RWPE1 (cell line): ENCODE measurements around the gene PCNX2.

ENCODE experiments used
- CTCF ChIA-PET: fragments of 350-600 bp; sonication (Branson Sonifier 250); formaldehyde crosslinking; extraction: SDS; loops from one replicate; lab custom pipeline; 2021; lab: Yijun Ruan, JAX
- POLR2A ChIA-PET: fragments of 400-600 bp; formaldehyde crosslinking; extraction: SDS; loops from one replicate; lab custom pipeline; 2020; ENCODE audit warnings: antibody characterized with exemption; ENCODE audit not compliant: low non-redundant PET; lab: Yijun Ruan, JAX
- DNase-seq: peaks from one replicate; pipeline ENCODE4 v3.0.0; 2012; ENCODE audit warnings: low spot score
- H3K27ac ChIP-seq: fragments of 450-650 bp; 2 replicates; pipeline ENCODE4 v1.5.1; 2017
- CTCF ChIP-seq: fragments of 450-650 bp; conservative IDR thresholded peaks from 2 replicates; pipeline ENCODE4 v1.5.1; 2017; ENCODE audit warnings: low read depth, mild to moderate bottlenecking

Gene PCNX2

GRCh38 chr1:233295237-233295974 is at the start of gene PCNX2:
Gene PCNX2 (minus strand): TSS chr1:233295725. CDS start chr1:233295478, 247 bp downstream.
- ChIA-PET POLR2A (no interaction called here), CTCF (interaction anchor here (0.5 to 1.7 kb wide), 2 partner anchors 10 to 70 kb away, joined by 4 to 5 read pairs; no protein-coding TSS in a partner anchor)
- TF ChIP-seq CTCF: no peak
- peak within 1 kb of the TSS; percentile 88 for H3K27ac ChIP-seq
- DNase-seq: peak; percentile 86

- ChIA-PET CTCF (no interaction called here), POLR2A (no interaction called here)
- no peak for TF ChIP-seq CTCF
- no peak overlapping the region for H3K27ac ChIP-seq
- no peak for DNase-seq
Observed at GRCh38 chr1:233343262-233343661, 47.7 kb upstream of the PCNX2 start.

GRCh38 chr1:233342086-233342485 is 46.6 kb upstream of the PCNX2 start:
- no peak for DNase-seq
- ChIA-PET CTCF (interaction anchor here (0.6 kb wide), 1 partner anchor 10 kb away, joined by 3 read pairs; no protein-coding TSS in a partner anchor), POLR2A (no interaction called here)
- no peak for TF ChIP-seq CTCF
- no peak overlapping the region for H3K27ac ChIP-seq

- ChIA-PET CTCF (no interaction called here), POLR2A (no interaction called here)
- DNase-seq: no peak
- no peak overlapping the region for H3K27ac ChIP-seq
- TF ChIP-seq CTCF: no peak
Observed at GRCh38 chr1:233340966-233341516, 45.5 kb upstream of the PCNX2 start.

- TF ChIP-seq CTCF: no peak
- H3K27ac ChIP-seq: no peak overlapping the region
- ChIA-PET POLR2A (no interaction called here), CTCF (no interaction called here)
- DNase-seq: no peak
Observed at GRCh38 chr1:233340031-233340555, 44.6 kb upstream of the PCNX2 start.

GRCh38 chr1:233338102-233338501 is 42.6 kb upstream of the PCNX2 start:
- CTCF ChIA-PET: no interaction called here

More at GRCh38 chr1:233338102-233338501, 42.6 kb upstream of the PCNX2 start:
- POLR2A ChIA-PET: no interaction called here
- DNase-seq: no peak
- no peak for TF ChIP-seq CTCF
- no peak overlapping the region for H3K27ac ChIP-seq
